H1 (cell line): ENCODE measurements around the gene ALDH7A1. TPM values are rescaled to one million over a fixed set of nuclear protein-coding genes. Genes with fewer than 3 reads are reported as not detected.

Experiments used
- CTCF ChIA-PET: fragments of 300-600 bp; sonication (Branson Sonifier 250); formaldehyde crosslinking; loops from one replicate; lab custom pipeline; 2021; ENCODE audit not compliant: partially characterized antibody; lab: Charles Lee
- POLR2A ChIA-PET: fragments of 300-600 bp; sonication (Branson Sonifier 250); formaldehyde crosslinking; loops from one replicate; lab custom pipeline; 2021; ENCODE audit warnings: inconsistent platforms; ENCODE audit not compliant: partially characterized antibody; lab: Charles Lee
- DNase-seq, 2 experiments: peaks; one replicate each; pipeline versions ENCODE4 v3.0.0 to v3.0.0-alpha.2; 2010 to 2022; ENCODE audit warnings: low spot score in 2 of 2, low read depth in 1 of 2, mixed read lengths in 1 of 2
- FAIRE-seq: peaks from 2 replicates; lab custom pipeline; 2011; peaks lifted over from hg19 to GRCh38; lab: Jason Lieb, UNC
- H2AFZ ChIP-seq: 2 replicates; pipeline ENCODE4 v1.8.1; 2012; ENCODE audit warnings: low read length, inconsistent platforms
- H2AK5ac ChIP-seq: 2 replicates; pipeline ENCODE4 v1.6.1; 2013; ENCODE audit warnings: low read depth, low read length
- H2BK120ac ChIP-seq: replicated peaks from 2 replicates; pipeline ENCODE3; 2013; ENCODE audit warnings: low read depth, low read length, inconsistent platforms
- H2BK12ac ChIP-seq: 2 replicates; pipeline ENCODE4 v1.6.1; 2013; ENCODE audit warnings: low read depth, low read length
- H2BK15ac ChIP-seq: 2 replicates; pipeline ENCODE4 v1.6.1; 2013; ENCODE audit warnings: low read length
- H2BK20ac ChIP-seq: 2 replicates; pipeline ENCODE4 v1.6.1; 2013; ENCODE audit warnings: low read length
- H2BK5ac ChIP-seq: 2 replicates; pipeline ENCODE4 v1.6.1; 2013; ENCODE audit warnings: low read depth, low read length
- H3K14ac ChIP-seq: 2 replicates; pipeline ENCODE4 v1.6.1; 2013; ENCODE audit warnings: inconsistent platforms; ENCODE audit not compliant: insufficient read length
- H3K18ac ChIP-seq: 2 replicates; pipeline ENCODE4 v1.6.1; 2013; ENCODE audit warnings: low read length; ENCODE audit errors: extremely low read depth
- H3K23ac ChIP-seq: 2 replicates; pipeline ENCODE4 v1.6.1; 2013; ENCODE audit warnings: inconsistent platforms; ENCODE audit not compliant: insufficient read length
- H3K23me2 ChIP-seq: 2 replicates; pipeline ENCODE4 v1.6.1; 2013; ENCODE audit warnings: low read depth, low read length
- H3K27ac ChIP-seq: 2 replicates; pipeline ENCODE4 v1.6.1; 2011; ENCODE audit warnings: low read depth, low read length, inconsistent platforms
- H3K27me3 ChIP-seq, 4 experiments: replicated peaks in 1 of 4; 1 replicate in 1 of 4; 2 replicates in 3 of 4; pipeline versions ENCODE4 v1.6.1 to v1.8.1; 2011 to 2013; ENCODE audit warnings: low read length in 3 of 4, mild to moderate bottlenecking in 3 of 4, inconsistent platforms in 2 of 4, mixed read lengths in 2 of 4, moderate library complexity in 1 of 4; ENCODE audit not compliant: control insufficient read depth in 3 of 4, insufficient read depth in 3 of 4; ENCODE audit errors: extremely low read depth in 1 of 4
- H3K36me3 ChIP-seq, 4 experiments: 2 replicates each; pipeline versions ENCODE4 v1.6.1 to v1.8.1; 2011 to 2013; ENCODE audit warnings: mild to moderate bottlenecking in 4 of 4, low read length in 3 of 4, moderate library complexity in 2 of 4, control low read depth in 1 of 4, inconsistent platforms in 1 of 4; ENCODE audit not compliant: insufficient read depth in 4 of 4, control insufficient read depth in 2 of 4
- H3K4ac ChIP-seq: replicated peaks from 2 replicates; pipeline ENCODE3; 2013; ENCODE audit warnings: low read length, low read depth, mixed read lengths, inconsistent platforms; ENCODE audit not compliant: insufficient read length
- H3K4me1 ChIP-seq, 4 experiments: replicated peaks in 1 of 4; 1 replicate in 1 of 4; 2 replicates in 3 of 4; pipeline versions ENCODE4 v1.6.1 to v1.8.1; 2011 to 2013; ENCODE audit warnings: low read length in 3 of 4, inconsistent platforms in 2 of 4, mixed read lengths in 1 of 4; ENCODE audit not compliant: insufficient read depth in 4 of 4, control insufficient read depth in 3 of 4
- H3K4me2 ChIP-seq, 2 experiments: 2 replicates each; pipeline versions ENCODE4 v1.6.1 to v1.8.1; 2011 to 2013; ENCODE audit warnings: low read depth in 2 of 2, low read length in 2 of 2, control low read depth in 1 of 2, inconsistent platforms in 1 of 2, mild to moderate bottlenecking in 1 of 2; ENCODE audit not compliant: insufficient read depth in 1 of 2
- H3K4me3 ChIP-seq, 4 experiments: fragments of 200-600, 300-600 bp in 1 of 4; sonication (generic), shearing (Covaris generic), sonication (Bioruptor Twin) in 1 of 4; 2 replicates each; pipeline versions ENCODE4 v1.5.1 to v1.8.1; 2011 to 2016; ENCODE audit warnings: low read length in 4 of 4, low read depth in 3 of 4, control low read depth in 2 of 4, inconsistent platforms in 2 of 4, mild to moderate bottlenecking in 2 of 4, mixed read lengths in 1 of 4, moderate library complexity in 1 of 4; ENCODE audit not compliant: insufficient read depth in 2 of 4; ENCODE audit errors: extremely low read depth in 1 of 4
- H3K56ac ChIP-seq: replicated peaks from 2 replicates; pipeline ENCODE3; 2013; ENCODE audit warnings: low read depth, mild to moderate bottlenecking, mixed read lengths, low read length, inconsistent platforms; ENCODE audit not compliant: insufficient read length
- H3K79me1 ChIP-seq: 2 replicates; pipeline ENCODE4 v1.6.1; 2013; ENCODE audit warnings: low read depth, low read length, control low read depth
- H3K79me2 ChIP-seq, 2 experiments: 2 replicates each; pipeline versions ENCODE4 v1.6.1 to v1.8.1; 2012 to 2013; ENCODE audit warnings: low read length in 2 of 2, mild to moderate bottlenecking in 2 of 2, inconsistent platforms in 1 of 2; ENCODE audit not compliant: insufficient read depth in 2 of 2, control insufficient read depth in 1 of 2
- H3K9ac ChIP-seq, 4 experiments: replicated peaks in 1 of 4; 1 replicate in 1 of 4; 2 replicates in 3 of 4; pipeline versions ENCODE4 v1.6.1 to v1.8.1; 2011 to 2013; ENCODE audit warnings: low read depth in 3 of 4, low read length in 3 of 4, control low read depth in 2 of 4, mild to moderate bottlenecking in 2 of 4, moderate library complexity in 2 of 4, inconsistent platforms in 1 of 4; ENCODE audit errors: extremely low read depth in 1 of 4
- H3K9me3 ChIP-seq, 2 experiments: 2 replicates each; pipeline versions ENCODE4 v1.6.1 to v1.8.1; 2012 to 2013; ENCODE audit warnings: mild to moderate bottlenecking in 2 of 2, moderate library complexity in 2 of 2, control low read depth in 1 of 2, inconsistent platforms in 1 of 2, low read depth in 1 of 2, low read length in 1 of 2, mixed read lengths in 1 of 2; ENCODE audit not compliant: insufficient read depth in 2 of 2
- H4K20me1 ChIP-seq, 2 experiments: replicated peaks in 1 of 2; 2 replicates each; pipeline versions ENCODE3 to v1.8.1; 2011 to 2013; ENCODE audit warnings: inconsistent platforms in 2 of 2, low read length in 2 of 2, mild to moderate bottlenecking in 1 of 2; ENCODE audit not compliant: insufficient read depth in 2 of 2, control insufficient read depth in 1 of 2
- H4K5ac ChIP-seq: 2 replicates; pipeline ENCODE4 v1.6.1; 2013; ENCODE audit warnings: low read length, low read depth, mixed read lengths, inconsistent platforms; ENCODE audit not compliant: insufficient read length
- H4K8ac ChIP-seq: 2 replicates; pipeline ENCODE4 v1.8.0; 2013; ENCODE audit warnings: mild to moderate bottlenecking, moderate library complexity, low read length, inconsistent platforms; ENCODE audit not compliant: insufficient read depth; ENCODE audit errors: extremely low read depth
- H4K91ac ChIP-seq: replicated peaks from 2 replicates; pipeline ENCODE3; 2013; ENCODE audit warnings: low read length, mixed read lengths, inconsistent platforms; ENCODE audit not compliant: insufficient read length
- ATF2 ChIP-seq: IDR thresholded peaks from 2 replicates; pipeline ENCODE4 v1.6.1; 2012; ENCODE audit warnings: low read length, inconsistent platforms
- CREB1 ChIP-seq: IDR thresholded peaks from 2 replicates; pipeline ENCODE4 v1.6.1; 2012; ENCODE audit warnings: inconsistent platforms
- CTBP2 ChIP-seq: IDR thresholded peaks from 2 replicates; pipeline ENCODE4 v1.7.0; 2011; ENCODE audit warnings: borderline replicate concordance, mild to moderate bottlenecking, moderate library complexity, mixed read lengths, low read length; ENCODE audit not compliant: insufficient read depth, insufficient read length
- EP300 ChIP-seq, 2 experiments: IDR thresholded peaks; 1 replicate in 1 of 2; 2 replicates in 1 of 2; pipeline ENCODE4 v1.6.1; 2011 to 2012; ENCODE audit warnings: low read depth in 2 of 2, low read length in 2 of 2, mild to moderate bottlenecking in 2 of 2, borderline replicate concordance in 1 of 2, inconsistent platforms in 1 of 2, moderate library complexity in 1 of 2
- GABPA ChIP-seq: IDR thresholded peaks from 2 replicates; pipeline ENCODE4 v1.6.1; 2011; ENCODE audit warnings: mild to moderate bottlenecking, low read length, moderate library complexity, borderline replicate concordance; ENCODE audit not compliant: insufficient read depth
- HDAC6 ChIP-seq: IDR thresholded peaks from one replicate; pipeline ENCODE4 v1.7.1; 2012; ENCODE audit warnings: low read depth, mild to moderate bottlenecking, inconsistent platforms, low read length, moderate library complexity
- KDM5A ChIP-seq: fragments of 200-600 bp; IDR thresholded peaks from 2 replicates; pipeline ENCODE4 v1.7.1; 2012; ENCODE audit warnings: mild to moderate bottlenecking, low read length, inconsistent platforms, mixed read lengths
- MAFK ChIP-seq: IDR thresholded peaks from 2 replicates; pipeline ENCODE4 v1.6.1; 2012; ENCODE audit warnings: low read depth, mild to moderate bottlenecking, improper control_type of control experiment, low read length
- PHF8 ChIP-seq: fragments of 200-600 bp; sonication (generic); conservative IDR thresholded peaks from 2 replicates; pipeline ENCODE4 v1.7.1; 2012; ENCODE audit warnings: low read depth, mild to moderate bottlenecking, inconsistent platforms, low read length, moderate library complexity
- RBBP5 ChIP-seq: IDR thresholded peaks from 2 replicates; pipeline ENCODE4 v1.7.1; 2012; ENCODE audit warnings: low read depth, mild to moderate bottlenecking, inconsistent platforms, low read length, moderate library complexity, borderline replicate concordance
- SIX5 ChIP-seq: IDR thresholded peaks from 2 replicates; pipeline ENCODE4 v1.6.1; 2011; ENCODE audit warnings: mild to moderate bottlenecking, low read depth, low read length
- SUZ12 ChIP-seq: fragments of 200-600 bp; sonication (generic); IDR thresholded peaks from 2 replicates; pipeline ENCODE4 v1.6.1; 2012; ENCODE audit warnings: mild to moderate bottlenecking, inconsistent platforms, low read length, moderate library complexity, mixed read lengths
- TBP ChIP-seq: IDR thresholded peaks from 2 replicates; pipeline ENCODE4 v1.6.1; 2011; ENCODE audit warnings: low read depth, low read length, improper control_type of control experiment
- WGBS, 2 experiments: shearing (Covaris generic) in 1 of 2; methylation state at CpG; one replicate each; pipeline versions ENCODE4 v1.1.6 to v1.1.7; 2013 to 2015; ENCODE audit warnings: low lambda C conversion rate in 2 of 2, mixed read lengths in 2 of 2, inconsistent platforms in 1 of 2, low coverage in 1 of 2, missing lambda C conversion rate in 1 of 2; ENCODE audit not compliant: insufficient replicate concordance in 2 of 2, insufficient coverage in 1 of 2, insufficient read length in 1 of 2; ENCODE audit errors: extremely low coverage in 1 of 2, missing lambda C conversion rate in 1 of 2; 5-methylcytosine and 5-hydroxymethylcytosine counted together
- polyA plus RNA-seq, 7 experiments: library from polyadenylated mRNA; depleted of rRNA in 3 of 7; stranded (reverse) in 5 of 7; unstranded in 2 of 7; fragments of >200 nt in 5 of 7; fragments of 200-250 nt in 2 of 7; gene quantifications; 1 replicate in 5 of 7; 2 replicates in 1 of 7; 4 replicates in 1 of 7; pipeline versions ENCODE4 v1.2.1 to v1.2.3, GENCODE V29; 2011 to 2013; ENCODE audit warnings: missing spikeins in 2 of 7, mixed read lengths in 2 of 7
- total RNA-seq: library from RNA; stranded (reverse); fragmentation: NEBNext Ultra II Directional; extraction: Animal tissue kit (Norgen Biotek cat#: 25700); gene quantifications from 2 replicates; pipeline ENCODE4 v1.2.1, GENCODE V29; 2021

ALDH7A1 gene
- total and polyA plus RNA-seq, 2 of the 8 experiments (the other 6 are each of a cell fraction or from before 2014, with no cell fraction given): 99.6 to 225 TPM

- H2BK15ac ChIP-seq: no peak overlapping the region
- no peak overlapping the region for H2AK5ac ChIP-seq
- no peak overlapping the region for H3K9ac ChIP-seq
- FAIRE-seq (no peak), DNase-seq (no peak)
- ChIA-PET POLR2A (no interaction called here), CTCF (interaction anchor here (0.6 to 11.4 kb wide), 4 partner anchors 13 to 175 kb away, joined by 3 to 87 read pairs (median 4); partner anchors contain the start of gene PHAX)
- H3K36me3 ChIP-seq: no peaks in the 10 kb centered on the region
- no peaks in the 10 kb centered on the region for H3K79me1 ChIP-seq
- H3K79me2 ChIP-seq: no peaks in the 10 kb centered on the region
- no peak overlapping the region for H2AFZ ChIP-seq
- H3K18ac ChIP-seq: no peak overlapping the region
- no peak overlapping the region for H3K27ac ChIP-seq
- peaks cover 0 to 3% (median 0%) of the 10 kb centered on the region in 4 experiments; a peak in 1 of 7 replicates for H3K4me1 ChIP-seq
- H3K23me2 ChIP-seq: no peaks in the 10 kb centered on the region
- H3K23ac ChIP-seq: no peak overlapping the region
- H3K9me3 ChIP-seq: no peaks in the 10 kb centered on the region
- no peak overlapping the region for H3K14ac ChIP-seq
- H3K4me3 ChIP-seq: no peak overlapping the region
- H4K91ac ChIP-seq: no peak overlapping the region
- H3K4me2 ChIP-seq: no peak overlapping the region
- H4K8ac ChIP-seq: no peak overlapping the region
- no peak overlapping the region for H2BK20ac ChIP-seq
- no peak overlapping the region for H2BK12ac ChIP-seq
- no peak overlapping the region for H2BK120ac ChIP-seq
- H4K20me1 ChIP-seq: no peaks in the 10 kb centered on the region
- H4K5ac ChIP-seq: no peak overlapping the region
- no peak overlapping the region for H2BK5ac ChIP-seq
- no peak overlapping the region for H3K56ac ChIP-seq
- WGBS, 2 experiments: 84% methylated on average over 2 of the region's 2 CpGs; no CpG with 5 or more reads in 1 of the 2 experiments
- H3K27me3 ChIP-seq: no peaks in the 10 kb centered on the region
- no peak overlapping the region for H3K4ac ChIP-seq
- TF ChIP-seq PHF8 (no peak), ATF2 (no peak), CTBP2 (no peak), KDM5A (no peak), SUZ12 (no peak), CREB1 (no peak), RBBP5 (no peak), MAFK (no peak), SIX5 (no peak), HDAC6 (no peak), EP300 (IDR thresholded peaks at IDR 0.05; ENCODE audit: borderline replicate concordance in 1 of 2, low read depth in 2 of 2, low read length in 2 of 2) (no peak), GABPA (no peak), TBP (no peak)
Measured at GRCh38 chr5:126513302-126513701, 81.7 kb downstream of the ALDH7A1 start.
